Fibroblast of skin of scalp (primary cell): ENCODE measurements around the gene C16orf89.
"Not testable (repeated sequence)": the region's sequence is repeated elsewhere in the genome, so short reads cannot be mapped to it uniquely, and the experiment has no call there.

ENCODE experiments used
- DNase-seq: peaks from one replicate; pipeline ENCODE4 v3.0.0-alpha.2; 2013

Gene C16orf89

DNA sequence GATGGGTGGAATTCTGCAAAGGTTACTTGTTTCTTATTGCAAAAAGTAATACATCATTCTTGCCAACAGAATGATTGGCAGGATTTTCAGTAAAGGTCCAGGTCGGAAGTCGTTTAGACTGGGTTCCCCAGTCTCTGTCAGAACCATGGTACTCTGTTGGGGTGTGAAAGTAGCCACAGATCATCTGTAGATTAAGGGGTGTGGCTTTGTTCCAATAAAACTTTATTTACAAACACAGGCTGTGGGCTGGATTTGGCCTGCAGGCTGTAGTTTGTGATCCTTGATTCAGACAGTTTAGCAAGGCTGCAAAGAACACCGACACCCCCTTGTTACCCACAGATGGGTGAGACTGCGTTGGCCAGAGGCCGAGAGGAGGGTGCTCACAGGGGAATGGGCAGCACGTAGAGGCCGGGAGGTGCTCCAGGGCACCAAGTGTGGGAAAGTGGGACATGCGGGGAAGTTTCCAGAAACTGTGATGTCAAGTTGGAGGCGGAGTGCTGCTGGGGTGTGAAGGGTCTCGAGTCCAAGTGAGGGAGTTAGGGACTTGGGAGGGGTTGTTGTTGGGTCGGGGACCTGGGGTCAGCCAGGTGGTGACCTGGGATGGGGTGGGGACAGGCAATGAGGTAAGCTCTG lies 18.5 kb upstream of the C16orf89 start:
- not testable (repeated sequence) for DNase-seq

DNA sequence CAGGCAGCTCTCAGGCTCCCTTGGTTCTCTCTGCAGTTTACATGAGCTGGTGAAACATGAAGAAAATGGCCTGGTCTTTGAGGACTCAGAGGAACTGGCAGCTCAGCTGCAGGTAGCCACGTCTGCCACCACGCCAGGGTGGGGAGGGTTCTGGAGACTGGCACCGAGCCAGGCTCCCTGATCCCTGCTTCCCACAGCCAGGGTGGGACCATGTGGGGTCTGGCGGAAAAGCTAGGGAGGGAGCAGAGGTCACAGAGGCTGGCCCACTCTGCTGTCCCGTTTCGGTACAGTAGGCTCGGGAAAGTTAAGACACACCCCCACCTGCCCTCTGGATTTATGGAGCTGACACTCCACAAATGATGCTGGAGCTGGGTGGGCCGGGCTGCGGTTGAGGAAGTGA lies 17.9 kb upstream of the C16orf89 start:
- DNase-seq, result not testable (repeated sequence)

- DNase-seq, result not testable (repeated sequence)
Measured at GRCh38 chr16:5080996-5081395, 15.2 kb upstream of the C16orf89 start.

DNA sequence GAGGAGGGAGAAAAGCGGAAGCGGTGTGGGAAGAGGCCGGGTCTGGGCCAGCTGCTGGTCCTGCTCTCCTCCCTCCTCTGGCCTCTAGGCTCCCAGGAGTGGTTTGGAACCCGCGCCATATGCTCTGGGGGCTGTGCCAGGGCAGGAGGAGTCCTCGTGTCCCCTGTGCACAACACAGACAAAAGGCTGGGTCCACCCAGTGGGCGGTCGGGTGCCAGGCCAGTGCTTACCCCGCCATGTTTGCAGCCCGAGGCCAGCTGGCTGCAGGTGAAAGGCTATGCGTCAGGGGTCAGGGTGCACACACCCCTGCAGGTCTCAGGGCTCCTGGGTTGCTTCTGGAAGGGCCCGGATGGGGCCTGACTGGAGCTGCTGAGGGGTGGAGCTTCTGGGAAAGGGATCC lies 14.7 kb upstream of the C16orf89 start:
- DNase-seq, result not testable (repeated sequence)

GRCh38 chr16:5078626-5079025 lies 12.9 kb upstream of the C16orf89 start:
- no peak for DNase-seq

GRCh38 chr16:5077304-5077703 lies 11.5 kb upstream of the C16orf89 start:
- no peak for DNase-seq

GRCh38 chr16:5075637-5076036 lies 9.9 kb upstream of the C16orf89 start:
- no peak for DNase-seq

DNA sequence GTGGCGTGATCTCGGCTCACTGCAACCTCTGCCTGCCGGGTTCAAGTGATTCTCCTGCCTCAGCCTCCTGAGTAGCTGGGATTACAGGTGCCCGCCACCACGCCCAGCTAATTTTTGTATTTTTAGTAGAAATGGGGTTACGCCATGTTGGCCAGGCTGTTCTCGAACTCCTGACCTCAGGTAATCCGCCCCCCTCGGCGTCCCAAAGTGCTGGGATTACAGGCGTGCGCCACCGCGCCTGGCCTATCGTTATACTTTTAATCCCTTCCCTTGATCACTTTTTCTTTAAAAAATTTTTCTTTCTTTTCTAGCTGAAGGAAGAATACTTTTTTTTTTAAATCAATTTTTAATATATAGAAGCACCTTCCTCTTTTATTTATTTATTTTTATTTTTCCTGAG lies 8.0 kb upstream of the C16orf89 start:
- DNase-seq, result not testable (repeated sequence)

- DNase-seq, result no peak
Measured at GRCh38 chr16:5073279-5073629, 7.5 kb upstream of the C16orf89 start.

DNA sequence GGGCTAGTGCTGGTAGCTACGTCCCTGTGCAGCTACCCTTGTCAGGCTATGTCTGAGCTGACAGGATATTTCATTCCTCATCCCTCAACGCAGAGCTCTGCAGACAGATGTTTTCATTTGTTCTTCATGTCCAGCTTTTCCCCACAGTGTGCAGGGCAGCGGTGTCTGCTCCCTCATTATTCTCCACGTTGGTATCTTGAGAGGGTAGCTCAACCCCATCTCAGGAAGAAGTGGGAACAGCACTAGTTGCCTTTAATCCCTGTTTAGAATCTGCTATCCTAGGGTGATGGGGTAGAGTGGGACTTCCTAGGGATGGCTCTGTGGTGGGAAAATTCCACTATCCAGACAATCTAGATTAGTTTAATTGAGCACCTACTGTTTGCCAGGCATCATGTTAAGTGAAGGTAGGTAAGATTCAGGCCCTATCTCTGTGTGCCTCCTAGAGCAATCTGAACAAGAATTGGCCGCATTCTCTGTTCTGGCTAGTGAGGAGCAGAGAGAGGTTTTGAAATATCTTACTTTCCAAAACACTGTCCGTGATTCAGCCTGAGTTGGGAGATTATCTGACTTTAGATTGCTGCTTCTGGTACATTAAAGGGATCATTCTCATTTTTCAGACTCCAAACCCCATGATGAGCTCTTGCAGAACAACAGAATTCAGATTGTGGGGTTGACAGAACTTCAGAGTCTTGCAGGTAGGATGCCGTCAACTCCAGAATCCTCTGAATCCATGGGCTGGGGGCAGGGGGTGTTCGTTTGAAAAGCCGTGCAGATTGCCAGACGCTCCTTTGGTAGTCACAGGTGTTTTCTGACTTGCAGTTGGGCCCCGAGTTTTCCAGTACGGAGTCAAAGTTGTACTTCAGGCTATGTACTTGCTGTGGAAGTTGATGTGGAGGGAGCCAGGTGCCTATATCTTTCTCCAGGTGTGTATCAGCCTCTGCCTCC lies 6.8 kb upstream of the C16orf89 start:
- no peak for DNase-seq

DNA sequence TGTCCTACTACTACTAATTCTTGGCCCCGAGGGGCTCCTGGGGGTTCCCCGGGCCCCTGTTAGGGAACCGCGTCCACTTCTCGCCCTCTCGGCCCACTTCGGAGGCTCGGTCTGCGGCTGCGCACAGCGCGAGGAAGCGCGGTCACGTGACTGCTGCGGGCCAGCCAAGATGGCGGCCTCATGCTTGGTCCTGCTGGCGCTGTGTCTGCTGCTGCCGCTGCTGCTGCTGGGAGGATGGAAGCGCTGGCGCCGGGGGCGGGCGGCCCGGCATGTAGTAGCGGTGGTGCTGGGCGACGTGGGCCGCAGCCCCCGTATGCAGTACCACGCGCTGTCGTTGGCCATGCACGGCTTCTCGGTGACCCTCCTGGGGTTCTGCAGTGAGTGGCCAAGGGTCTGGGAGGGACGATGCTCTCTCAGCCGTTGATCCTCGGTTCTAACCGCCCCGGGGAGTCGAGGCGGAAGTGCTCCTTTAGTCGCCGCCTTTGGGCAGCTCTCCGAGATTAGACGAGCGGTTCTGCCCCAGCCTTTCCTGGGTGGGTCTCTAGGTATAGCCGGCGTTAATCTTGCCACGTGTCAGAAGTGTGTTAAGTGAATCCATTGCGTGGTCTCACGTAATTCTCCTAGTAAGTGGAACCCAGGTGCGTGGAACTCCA lies 6.1 kb upstream of the C16orf89 start, which contains the start of gene ALG1:
TSS of gene ALG1 (plus strand) at position 163 of the 653 bp plus-strand sequence. CDS start at position 170, 7 bp downstream.
- peak; percentile 87 for DNase-seq

DNA sequence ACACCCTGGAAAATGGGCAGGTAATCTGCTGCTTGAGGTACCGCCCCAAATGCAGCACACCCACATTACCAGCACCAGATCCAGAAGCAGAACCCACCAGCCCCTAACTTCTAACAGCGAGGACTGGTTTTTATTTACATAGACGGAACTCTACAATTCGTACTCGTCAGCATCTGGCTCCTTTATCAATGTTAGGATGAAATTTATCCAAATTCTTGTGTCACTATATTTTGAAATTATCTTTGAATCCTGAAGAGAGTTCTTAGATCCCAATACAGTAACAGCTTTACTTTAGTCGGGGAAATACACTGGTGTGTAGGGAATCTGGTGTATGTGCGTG lies 5.6 kb upstream of the C16orf89 start:
- no peak for DNase-seq

GRCh38 chr16:5070431-5071186 lies 4.9 kb upstream of the C16orf89 start:
- no peak for DNase-seq

- DNase-seq, result no peak
Measured at GRCh38 chr16:5069854-5070253, 4.1 kb upstream of the C16orf89 start.

- DNase-seq, result no peak
Measured at GRCh38 chr16:5069048-5069447, 3.3 kb upstream of the C16orf89 start.

DNA sequence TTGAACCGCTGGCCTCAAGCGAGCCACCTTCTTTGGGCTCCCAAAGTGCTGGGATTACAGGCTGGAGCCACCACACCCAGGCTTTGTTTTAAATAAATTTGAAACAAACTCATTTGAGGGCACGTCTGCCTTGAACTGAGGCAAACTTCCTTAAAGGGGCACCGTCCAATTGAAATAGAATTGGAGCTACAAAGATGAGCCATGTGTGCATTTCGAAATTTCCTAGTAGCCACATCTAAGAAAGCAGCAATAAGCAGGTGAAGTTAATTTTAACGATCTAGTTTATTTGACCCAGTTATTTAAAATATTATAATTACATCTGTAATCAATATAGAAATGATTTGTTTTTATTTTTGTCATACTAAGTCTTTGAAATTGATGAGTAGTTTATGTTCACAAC lies 755 bp upstream of the C16orf89 start:
- no peak for DNase-seq

DNA sequence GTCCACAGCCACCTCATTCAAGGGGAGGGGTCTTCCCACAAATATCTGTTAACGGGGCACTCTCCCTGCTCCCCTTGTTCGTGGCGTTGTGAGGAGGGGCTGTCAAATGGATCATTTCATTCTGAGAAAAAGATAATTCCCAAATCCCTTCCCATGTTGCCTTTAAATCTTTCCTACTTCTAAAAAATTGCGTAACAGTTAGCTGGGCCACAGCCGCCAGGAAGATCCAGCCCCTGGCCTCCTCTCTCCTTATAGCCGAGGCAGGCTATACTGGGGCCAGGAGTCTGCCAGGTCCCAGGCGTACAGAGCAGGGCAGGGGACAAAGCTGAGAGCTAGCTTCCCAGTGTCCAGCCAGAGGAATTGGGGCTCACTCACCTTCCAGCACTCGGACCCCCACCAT lies 430 bp downstream of the C16orf89 start:
- DNase-seq, result no peak

GRCh38 chr16:5064915-5065314 lies 841 bp downstream of the C16orf89 start:
- no peak for DNase-seq

DNA sequence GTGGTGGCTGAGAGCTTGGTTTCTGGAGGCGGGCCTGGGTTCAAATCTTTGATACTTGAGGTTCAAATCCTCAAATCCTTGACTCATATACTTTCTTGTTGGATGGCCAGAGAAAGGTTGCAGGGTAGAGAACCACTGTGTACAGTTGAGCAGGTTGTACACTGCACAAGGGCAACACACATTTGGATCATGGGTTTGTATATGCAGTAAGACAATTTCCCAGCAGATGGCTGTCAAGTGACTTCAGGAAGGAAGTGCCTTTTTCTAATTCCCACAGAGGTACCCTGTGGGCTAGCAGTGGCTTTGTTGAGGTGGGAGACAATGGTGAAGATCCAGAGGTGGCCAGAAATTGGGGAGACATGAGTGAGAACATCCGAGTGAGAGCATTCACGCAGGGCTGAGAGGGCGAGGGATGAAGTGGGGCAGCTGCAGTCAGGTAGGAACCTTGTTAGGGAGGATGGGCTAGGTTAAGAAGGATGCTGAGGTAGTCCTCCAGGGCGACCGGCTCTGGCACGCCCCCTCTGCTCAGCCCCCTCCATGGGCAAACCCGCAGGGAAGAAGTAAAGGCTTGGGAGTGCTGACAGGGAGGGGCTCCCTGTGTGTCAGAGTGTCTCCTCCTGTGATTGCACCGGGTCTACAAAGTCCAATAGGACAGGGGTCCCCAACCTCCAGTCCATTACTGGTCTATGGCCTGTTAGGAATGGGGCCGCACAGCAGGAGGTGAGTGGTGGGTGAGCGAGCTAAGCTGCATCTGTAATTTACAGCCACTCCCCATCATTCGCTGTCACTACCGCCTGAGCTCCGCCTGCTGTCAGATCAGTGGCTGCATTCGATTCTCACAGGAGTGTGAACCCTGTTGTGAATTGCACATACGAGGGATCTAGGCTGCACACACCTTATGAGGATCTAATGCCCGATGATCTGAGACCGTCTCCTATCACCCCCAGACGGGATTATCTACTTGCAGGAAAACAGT lies 2.7 kb downstream of the C16orf89 start:
- no peak for DNase-seq

GRCh38 chr16:5062051-5062450 lies 3.7 kb downstream of the C16orf89 start:
- no peak for DNase-seq

- no peak for DNase-seq
Measured at GRCh38 chr16:5060073-5060641, 5.6 kb downstream of the C16orf89 start.
